ENCODE results near the gene TIPIN.
A peak's percentile ranks its signal among the peaks of the same experiment; 100 is the strongest.

Gene TIPIN

DNA sequence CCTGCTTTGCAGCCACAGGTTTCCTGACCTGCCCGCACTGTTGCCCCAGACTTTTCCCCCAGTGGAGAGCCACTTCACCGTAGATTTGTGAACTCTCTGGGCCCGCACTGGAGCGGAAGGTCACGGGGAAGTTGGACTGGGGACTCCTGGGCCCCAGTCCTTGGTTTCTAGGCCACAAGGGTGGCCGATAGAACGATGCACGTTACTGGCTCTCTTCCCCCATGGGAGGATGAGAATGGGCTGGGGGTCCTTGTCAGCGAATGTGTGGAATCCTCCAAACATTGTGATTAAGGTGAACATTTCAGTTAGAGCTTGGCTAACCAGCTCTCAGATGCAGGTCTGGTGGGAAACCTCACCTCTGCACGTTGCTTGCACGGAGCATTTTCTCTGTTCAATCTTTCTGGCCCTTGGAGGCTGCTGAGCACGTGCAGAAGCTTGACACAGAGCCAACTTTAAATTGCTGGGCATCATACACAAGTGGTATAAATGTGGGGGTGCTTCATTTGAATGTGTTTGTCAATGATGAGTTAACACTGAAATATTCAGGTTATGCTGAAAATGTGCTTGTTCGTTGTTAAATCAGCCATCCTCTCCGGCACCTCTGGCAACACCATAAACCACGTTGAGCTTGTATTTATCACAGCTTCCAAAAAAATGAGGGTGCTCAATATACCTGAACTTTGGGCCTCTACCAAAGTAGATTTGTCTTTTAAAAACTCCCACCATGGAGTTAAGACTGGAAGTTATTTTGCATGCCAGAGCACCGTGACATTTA, 62.1 kb downstream of the TIPIN start:
- H3K4me3 ChIP-seq (ENCODE audit: severe bottlenecking), result peak overlapping the region; percentile 65
- H3K4me1 ChIP-seq (ENCODE audit: insufficient read depth, poor library complexity, severe bottlenecking), result peaks cover 28% of the 10 kb centered on the region
- H3K36me3 ChIP-seq (ENCODE audit: low read depth), result peaks cover 33% of the 10 kb centered on the region
- TF ChIP-seq, protein P1, sequence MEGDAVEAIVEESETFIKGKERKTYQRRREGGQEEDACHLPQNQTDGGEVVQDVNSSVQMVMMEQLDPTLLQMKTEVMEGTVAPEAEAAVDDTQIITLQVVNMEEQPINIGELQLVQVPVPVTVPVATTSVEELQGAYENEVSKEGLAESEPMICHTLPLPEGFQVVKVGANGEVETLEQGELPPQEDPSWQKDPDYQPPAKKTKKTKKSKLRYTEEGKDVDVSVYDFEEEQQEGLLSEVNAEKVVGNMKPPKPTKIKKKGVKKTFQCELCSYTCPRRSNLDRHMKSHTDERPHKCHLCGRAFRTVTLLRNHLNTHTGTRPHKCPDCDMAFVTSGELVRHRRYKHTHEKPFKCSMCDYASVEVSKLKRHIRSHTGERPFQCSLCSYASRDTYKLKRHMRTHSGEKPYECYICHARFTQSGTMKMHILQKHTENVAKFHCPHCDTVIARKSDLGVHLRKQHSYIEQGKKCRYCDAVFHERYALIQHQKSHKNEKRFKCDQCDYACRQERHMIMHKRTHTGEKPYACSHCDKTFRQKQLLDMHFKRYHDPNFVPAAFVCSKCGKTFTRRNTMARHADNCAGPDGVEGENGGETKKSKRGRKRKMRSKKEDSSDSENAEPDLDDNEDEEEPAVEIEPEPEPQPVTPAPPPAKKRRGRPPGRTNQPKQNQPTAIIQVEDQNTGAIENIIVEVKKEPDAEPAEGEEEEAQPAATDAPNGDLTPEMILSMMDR (IDR thresholded peaks at IDR 0.05; ENCODE audit: poor library complexity, severe bottlenecking), result no peak
- peak; percentile 57 for ATAC-seq (ENCODE audit: low read depth)
- no peaks in the 10 kb centered on the region for H3K9me3 ChIP-seq (ENCODE audit: severe bottlenecking)
- DNase-seq (ENCODE audit: low spot score), result no peak
- H3K27ac ChIP-seq (ENCODE audit: poor library complexity, severe bottlenecking), result peak overlapping the region; percentile 95
- H3K27me3 ChIP-seq (ENCODE audit: insufficient read depth, poor library complexity, severe bottlenecking), result no peaks in the 10 kb centered on the region

DNA sequence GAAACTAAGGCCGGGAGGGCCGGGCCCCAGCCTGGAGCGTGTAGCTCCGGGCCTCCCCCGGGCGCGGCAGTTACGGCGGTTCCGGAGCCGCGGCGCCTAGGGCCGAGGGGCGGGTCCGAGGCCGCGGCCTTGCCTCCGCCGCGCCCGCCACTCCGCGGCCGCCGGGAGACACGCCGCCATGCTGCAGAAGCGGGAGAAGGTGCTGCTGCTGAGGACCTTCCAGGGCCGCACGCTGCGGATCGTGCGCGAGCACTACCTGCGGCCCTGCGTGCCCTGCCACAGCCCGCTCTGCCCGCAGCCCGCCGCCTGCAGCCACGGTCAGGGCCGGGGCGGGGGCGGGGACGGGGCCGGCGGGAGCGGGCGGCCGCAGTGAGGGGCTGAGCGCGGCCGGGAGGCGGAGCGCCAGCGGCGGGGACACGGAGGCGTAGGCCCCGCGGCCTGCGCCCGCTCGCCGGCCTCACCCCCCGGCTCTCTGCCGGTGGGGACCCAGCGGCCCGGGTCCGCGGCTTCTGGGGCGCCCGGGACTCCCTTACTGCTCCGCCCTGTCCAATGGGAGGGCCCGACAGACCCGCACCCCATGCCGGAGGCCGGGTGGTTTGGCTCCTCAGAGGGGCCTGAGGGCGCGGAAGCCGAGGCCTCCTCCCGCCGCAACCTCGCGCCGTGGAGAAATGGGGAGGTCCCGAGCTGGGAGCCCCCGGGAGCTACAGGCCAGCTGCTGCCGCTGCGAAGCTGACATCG, 62.9 kb downstream of the TIPIN start, which contains the start of gene DIS3L:
Gene DIS3L (plus strand): TSS at position 150 of the 738 bp plus-strand sequence. CDS start 29 bp downstream, at position 179.
- Histone ChIP-seq H3K9me3 (ENCODE audit: severe bottlenecking) (no peaks in the 10 kb centered on the region), H3K36me3 (ENCODE audit: low read depth) (peaks cover 32% of the 10 kb centered on the region), H3K4me1 (ENCODE audit: insufficient read depth, poor library complexity, severe bottlenecking) (peaks cover 26% of the 10 kb centered on the region), H3K4me3 (ENCODE audit: severe bottlenecking) (peak within 1 kb of the TSS; percentile 65), H3K27ac (ENCODE audit: poor library complexity, severe bottlenecking) (peak within 1 kb of the TSS; percentile 95), H3K27me3 (ENCODE audit: insufficient read depth, poor library complexity, severe bottlenecking) (no peaks in the 10 kb centered on the region)
- TF ChIP-seq, protein P1 (IDR thresholded peaks at IDR 0.05; ENCODE audit: poor library complexity, severe bottlenecking), result peak; percentile 18
- peak; percentile 64 for ATAC-seq (ENCODE audit: low read depth)
- no peak for DNase-seq (ENCODE audit: low spot score)

DNA sequence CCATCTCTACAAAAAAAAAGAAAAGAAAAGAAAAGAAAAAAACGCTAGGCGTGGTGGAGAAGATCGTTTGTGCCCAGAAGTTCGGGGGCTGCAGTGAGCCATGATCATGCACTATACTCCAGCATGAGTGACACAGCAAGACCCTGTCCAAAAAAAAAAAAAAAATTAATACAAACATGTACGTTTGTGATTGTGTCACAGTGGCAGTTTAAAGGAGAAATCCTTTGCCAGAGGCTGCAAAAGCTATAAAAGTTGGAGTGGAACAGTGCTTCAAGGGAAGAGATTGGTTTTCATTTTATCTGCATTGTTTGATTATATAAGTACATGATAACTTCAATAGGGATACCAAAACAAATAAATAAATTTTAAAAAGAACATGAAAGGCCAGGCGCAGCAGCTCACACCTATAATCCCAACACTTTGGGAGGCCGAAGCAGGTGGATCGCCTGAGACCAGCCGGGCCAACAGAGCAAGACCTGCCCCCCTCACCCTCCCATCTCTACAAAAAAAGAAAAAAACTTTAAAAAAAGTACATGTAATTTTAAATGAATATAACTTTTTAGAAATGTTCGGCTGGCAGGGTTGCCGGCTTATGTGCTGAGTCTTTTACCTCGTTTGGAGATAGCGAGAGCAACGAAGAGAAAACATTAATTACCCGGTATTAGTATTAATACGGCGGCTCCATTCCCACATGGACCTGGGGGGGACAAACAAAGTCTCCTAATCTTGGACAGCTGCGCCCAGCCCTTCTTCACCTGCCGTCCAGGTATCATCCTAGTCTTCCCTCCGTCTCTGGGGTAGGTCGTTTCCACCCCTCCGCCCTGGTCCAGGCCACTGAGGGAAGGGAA, 63.7 kb downstream of the TIPIN start:
- Histone ChIP-seq H3K27me3 (ENCODE audit: insufficient read depth, poor library complexity, severe bottlenecking) (no peaks in the 10 kb centered on the region), H3K9me3 (ENCODE audit: severe bottlenecking) (no peaks in the 10 kb centered on the region), H3K27ac (ENCODE audit: poor library complexity, severe bottlenecking) (peak overlapping the region; percentile 95), H3K4me1 (ENCODE audit: insufficient read depth, poor library complexity, severe bottlenecking) (peaks cover 25% of the 10 kb centered on the region), H3K4me3 (ENCODE audit: severe bottlenecking) (peak overlapping the region; percentile 65), H3K36me3 (ENCODE audit: low read depth) (peaks cover 26% of the 10 kb centered on the region)
- DNase-seq (ENCODE audit: low spot score), result no peak
- ATAC-seq (ENCODE audit: low read depth), result no peak
- TF ChIP-seq, protein P1 (IDR thresholded peaks at IDR 0.05; ENCODE audit: poor library complexity, severe bottlenecking), result no peak

DNA sequence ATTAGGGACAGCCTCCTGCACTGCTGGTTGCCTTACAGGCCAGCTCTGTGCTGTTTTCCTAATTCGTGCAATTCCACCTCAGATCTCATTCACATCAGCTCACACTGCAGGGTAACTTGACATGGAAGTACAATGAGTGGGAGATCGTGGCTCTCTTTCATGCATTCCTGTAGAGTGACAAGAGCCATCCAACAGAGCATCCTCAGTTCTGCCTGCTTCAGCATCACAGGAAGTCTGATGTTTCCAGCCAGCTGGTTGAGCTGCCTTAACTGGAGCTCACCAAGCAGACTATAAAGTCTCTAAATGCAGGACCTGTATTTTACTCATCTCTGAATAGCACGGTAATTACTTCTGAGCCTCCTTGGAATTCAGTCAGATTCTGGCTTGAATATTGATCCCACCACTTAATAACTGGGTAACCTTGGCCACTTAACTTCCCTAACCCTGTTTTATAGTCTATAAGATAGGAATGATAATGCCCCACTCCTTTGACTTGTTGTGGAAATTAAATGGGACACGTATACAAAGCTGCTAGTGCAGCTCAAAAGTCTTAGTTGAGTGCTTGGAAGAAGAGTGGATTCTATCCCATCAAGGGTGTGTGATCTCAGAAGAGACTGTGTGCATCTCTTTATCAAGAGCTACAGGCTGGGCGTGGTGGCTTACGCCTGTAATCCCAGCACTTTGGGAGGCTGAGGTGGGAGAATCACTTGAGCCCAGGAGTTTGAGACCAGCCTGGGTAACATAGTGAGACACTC, 64.5 kb downstream of the TIPIN start:
- H3K27me3 ChIP-seq (ENCODE audit: insufficient read depth, poor library complexity, severe bottlenecking), result no peaks in the 10 kb centered on the region
- DNase-seq (ENCODE audit: low spot score) (no peak), ATAC-seq (ENCODE audit: low read depth) (no peak)
- peaks cover 18% of the 10 kb centered on the region for H3K36me3 ChIP-seq (ENCODE audit: low read depth)
- H3K9me3 ChIP-seq (ENCODE audit: severe bottlenecking), result no peaks in the 10 kb centered on the region
- no peak overlapping the region for H3K4me3 ChIP-seq (ENCODE audit: severe bottlenecking)
- H3K27ac ChIP-seq (ENCODE audit: poor library complexity, severe bottlenecking), result no peak overlapping the region
- TF ChIP-seq, protein P1 (IDR thresholded peaks at IDR 0.05; ENCODE audit: poor library complexity, severe bottlenecking), result no peak
- H3K4me1 ChIP-seq (ENCODE audit: insufficient read depth, poor library complexity, severe bottlenecking), result peaks cover 25% of the 10 kb centered on the region
